ENCODE results near the gene CFI.

DNA sequence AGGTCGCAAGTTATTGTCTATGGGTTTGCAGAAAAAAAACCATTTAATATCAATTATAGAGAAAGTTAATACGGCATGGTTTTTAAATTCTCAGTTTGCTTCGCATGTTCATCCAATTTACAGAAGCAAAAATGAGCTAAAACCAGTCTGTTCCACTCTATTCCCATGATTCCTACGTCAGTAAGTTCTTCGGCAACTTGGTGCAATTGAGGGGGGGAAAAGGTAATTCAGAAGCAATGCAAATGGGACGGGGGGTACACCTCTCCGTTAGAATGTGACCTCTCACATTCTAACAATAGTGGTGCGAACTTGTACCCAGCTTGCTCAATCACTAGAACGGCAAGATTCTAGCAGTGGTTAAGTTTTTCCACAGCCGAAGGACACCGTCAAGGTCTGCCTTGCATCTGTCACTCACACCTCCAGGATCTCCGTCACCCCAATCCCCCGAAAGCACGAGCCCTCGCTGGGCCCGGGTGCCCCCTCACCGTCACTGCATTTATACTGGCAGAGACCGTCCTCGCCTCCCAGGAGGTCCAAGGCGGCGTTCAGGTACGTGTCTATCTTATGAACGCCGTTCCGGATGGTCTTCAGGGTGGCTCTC is 72.6 kb downstream of the CFI start:
- TF ChIP-seq, protein P1, sequence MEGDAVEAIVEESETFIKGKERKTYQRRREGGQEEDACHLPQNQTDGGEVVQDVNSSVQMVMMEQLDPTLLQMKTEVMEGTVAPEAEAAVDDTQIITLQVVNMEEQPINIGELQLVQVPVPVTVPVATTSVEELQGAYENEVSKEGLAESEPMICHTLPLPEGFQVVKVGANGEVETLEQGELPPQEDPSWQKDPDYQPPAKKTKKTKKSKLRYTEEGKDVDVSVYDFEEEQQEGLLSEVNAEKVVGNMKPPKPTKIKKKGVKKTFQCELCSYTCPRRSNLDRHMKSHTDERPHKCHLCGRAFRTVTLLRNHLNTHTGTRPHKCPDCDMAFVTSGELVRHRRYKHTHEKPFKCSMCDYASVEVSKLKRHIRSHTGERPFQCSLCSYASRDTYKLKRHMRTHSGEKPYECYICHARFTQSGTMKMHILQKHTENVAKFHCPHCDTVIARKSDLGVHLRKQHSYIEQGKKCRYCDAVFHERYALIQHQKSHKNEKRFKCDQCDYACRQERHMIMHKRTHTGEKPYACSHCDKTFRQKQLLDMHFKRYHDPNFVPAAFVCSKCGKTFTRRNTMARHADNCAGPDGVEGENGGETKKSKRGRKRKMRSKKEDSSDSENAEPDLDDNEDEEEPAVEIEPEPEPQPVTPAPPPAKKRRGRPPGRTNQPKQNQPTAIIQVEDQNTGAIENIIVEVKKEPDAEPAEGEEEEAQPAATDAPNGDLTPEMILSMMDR (IDR thresholded peaks at IDR 0.05): no peak
- no peak for TF ChIP-seq EP300 (IDR thresholded peaks at IDR 0.05)
